HG02840 (cell line): ENCODE data around the gene RPF1.
A peak's percentile ranks its signal among the peaks of the same experiment; 100 is the strongest.
"Not testable (repeated sequence)": the region's sequence is repeated elsewhere in the genome, so short reads cannot be mapped to it uniquely, and the experiment has no call there.

Source experiments
- ATAC-seq: cut with Tn5 transposase; IDR thresholded peaks from one replicate; pipeline ENCODE4 v1.9.1; 2021; ENCODE audit warnings: mild to moderate bottlenecking, moderate library complexity, moderate number of reproducible peaks; ENCODE audit not compliant: unreplicated experiment, low FRiP score

RPF1 gene

GRCh38 chr1:84489766-84490165 is 10.7 kb downstream of the RPF1 start:
- ATAC-seq = no peak

GRCh38 chr1:84492726-84493125 is 13.7 kb downstream of the RPF1 start:
- no peak for ATAC-seq

GRCh38 chr1:84493747-84494146 is 14.7 kb downstream of the RPF1 start:
- no peak for ATAC-seq

- ATAC-seq = no peak
These were observed 17.4 kb downstream of the RPF1 start for GRCh38 chr1:84496498-84496897.

GRCh38 chr1:84497631-84498275 is 18.7 kb downstream of the RPF1 start:
- ATAC-seq = no peak

GRCh38 chr1:84502927-84503326 is 23.9 kb downstream of the RPF1 start:
- ATAC-seq = no peak

GRCh38 chr1:84504580-84505492 is 25.8 kb downstream of the RPF1 start:
- ATAC-seq = no peak

- peak; percentile 33 for ATAC-seq
These were observed 26.5 kb downstream of the RPF1 start for GRCh38 chr1:84505493-84506001.

- ATAC-seq = peak; percentile 90
These were observed 27.1 kb downstream of the RPF1 start, which contains the start of the genes GNG5 and SPATA1 for GRCh38 chr1:84506002-84506728. GNG5 (minus strand) TSS chr1:84506581; CDS start chr1:84506091, 490 bp downstream. SPATA1 (plus strand) TSS chr1:84506386; CDS start chr1:84516360, 9,974 bp downstream.

- ATAC-seq = no peak
These were observed 27.8 kb downstream of the RPF1 start for GRCh38 chr1:84506729-84507453.

- not testable (repeated sequence) for ATAC-seq
These were observed 28.8 kb downstream of the RPF1 start for GRCh38 chr1:84507887-84508286.

- ATAC-seq = no peak
These were observed 29.4 kb downstream of the RPF1 start for GRCh38 chr1:84508510-84508909.

- ATAC-seq = no peak
These were observed 30.0 kb downstream of the RPF1 start for GRCh38 chr1:84509029-84509428.

GRCh38 chr1:84510165-84510564 is 31.1 kb downstream of the RPF1 start:
- ATAC-seq = no peak

- no peak for ATAC-seq
These were observed 31.6 kb downstream of the RPF1 start for GRCh38 chr1:84510668-84511067.

- no peak for ATAC-seq
These were observed 45.5 kb downstream of the RPF1 start for GRCh38 chr1:84524590-84524989.

- no peak for ATAC-seq
These were observed 46.7 kb downstream of the RPF1 start for GRCh38 chr1:84525779-84526178.

GRCh38 chr1:84538599-84538998 is 59.5 kb downstream of the RPF1 start:
- ATAC-seq = no peak

GRCh38 chr1:84539972-84540371 is 60.9 kb downstream of the RPF1 start:
- ATAC-seq = no peak

GRCh38 chr1:84540759-84541158 is 61.7 kb downstream of the RPF1 start:
- no peak for ATAC-seq
